Endothelial cell of umbilical vein (primary cell): ENCODE results near the gene RPL4. TPM values are rescaled to one million over a fixed set of nuclear protein-coding genes. Genes with fewer than 3 reads are reported as not detected.

Experiments
- BruUV-seq: library from RNA; stranded (reverse); fragments of 400-500 nt; replicated peaks from 2 replicates; lab custom pipeline; 2021; lab: Mats Ljungman, UMichigan
- CTCF ChIA-PET: fragments of 300-600, 350-600 bp; sonication (Branson Sonifier 250); formaldehyde crosslinking; loops from one replicate; lab custom pipeline; 2021; ENCODE audit warnings: antibody characterized with exemption, inconsistent platforms; lab: Charles Lee
- POLR2A ChIA-PET: fragments of 300-600, 350-600 bp; sonication (Branson Sonifier 250); formaldehyde crosslinking; loops from one replicate; lab custom pipeline; 2021; ENCODE audit warnings: antibody characterized with exemption, inconsistent platforms; lab: Charles Lee
- DNase-seq: peaks from one replicate; pipeline ENCODE4 v3.0.0-alpha.2; 2011; ENCODE audit warnings: low read depth, low spot score
- FAIRE-seq: peaks from 2 replicates; lab custom pipeline; 2011; peaks lifted over from hg19 to GRCh38; lab: Jason Lieb, UNC
- H2AFZ ChIP-seq: 2 replicates; pipeline ENCODE4 v1.6.0; 2012; ENCODE audit warnings: low read depth, low read length, control low read depth, inconsistent platforms
- H3K27ac ChIP-seq: 2 replicates; pipeline ENCODE4 v1.5.1; 2011; ENCODE audit warnings: low read depth, mild to moderate bottlenecking, control low read depth, low read length, moderate library complexity; ENCODE audit not compliant: insufficient read depth
- H3K27me3 ChIP-seq, 2 experiments: 2 replicates each; pipeline versions ENCODE4 v1.6.0 to v1.6.1; 2011; ENCODE audit warnings: low read length in 2 of 2, mixed read lengths in 1 of 2; ENCODE audit not compliant: control insufficient read depth in 2 of 2, insufficient read depth in 2 of 2
- H3K36me3 ChIP-seq, 2 experiments: 2 replicates in 1 of 2; 3 replicates in 1 of 2; pipeline ENCODE4 v1.5.1; 2011; ENCODE audit warnings: low read length in 2 of 2, mild to moderate bottlenecking in 1 of 2, moderate library complexity in 1 of 2; ENCODE audit not compliant: control insufficient read depth in 2 of 2, insufficient read depth in 2 of 2; ENCODE audit errors: extremely low read depth in 1 of 2
- H3K4me1 ChIP-seq: 3 replicates; pipeline ENCODE4 v1.5.1; 2011; ENCODE audit warnings: mild to moderate bottlenecking, low read length; ENCODE audit not compliant: control insufficient read depth, insufficient read depth; ENCODE audit errors: extremely low read depth
- H3K4me2 ChIP-seq: 2 replicates; pipeline ENCODE4 v1.6.1; 2011; ENCODE audit warnings: low read length, control low read depth, mixed read lengths; ENCODE audit not compliant: insufficient read depth
- H3K4me3 ChIP-seq, 3 experiments: fragments of 200-600 bp in 1 of 3; sonication (generic), shearing (Covaris generic) in 1 of 3; replicated peaks in 1 of 3; 2 replicates each; pipeline ENCODE4 v1.5.1; 2011 to 2016; ENCODE audit warnings: control low read depth in 3 of 3, low read length in 3 of 3, mild to moderate bottlenecking in 2 of 3, inconsistent platforms in 1 of 3, low read depth in 1 of 3, moderate library complexity in 1 of 3; ENCODE audit not compliant: insufficient read depth in 1 of 3
- H3K79me2 ChIP-seq: 2 replicates; pipeline ENCODE4 v1.6.0; 2012; ENCODE audit warnings: low read length, inconsistent platforms; ENCODE audit not compliant: control insufficient read depth, insufficient read depth
- H3K9ac ChIP-seq: replicated peaks from 2 replicates; pipeline ENCODE3; 2011; ENCODE audit warnings: low read length, control low read depth; ENCODE audit not compliant: insufficient read depth; ENCODE audit errors: extremely low read depth
- H3K9me1 ChIP-seq: replicated peaks from 3 replicates; pipeline ENCODE4 v1.6.0; 2011; ENCODE audit warnings: mild to moderate bottlenecking, low read length; ENCODE audit not compliant: control insufficient read depth, insufficient read depth; ENCODE audit errors: extremely low read depth
- H3K9me3 ChIP-seq: replicated peaks from 2 replicates; pipeline ENCODE4 v1.5.1; 2012; ENCODE audit warnings: low read length, inconsistent platforms; ENCODE audit not compliant: control insufficient read depth, insufficient read depth
- H4K20me1 ChIP-seq: replicated peaks from 2 replicates; pipeline ENCODE3; 2011; ENCODE audit warnings: mild to moderate bottlenecking, low read length; ENCODE audit not compliant: control insufficient read depth, insufficient read depth; ENCODE audit errors: extremely low read depth
- EZH2 ChIP-seq: IDR thresholded peaks from 2 replicates; pipeline ENCODE4 v1.6.1; 2012; ENCODE audit warnings: borderline replicate concordance, low read depth, mild to moderate bottlenecking, moderate library complexity, low read length, inconsistent platforms; ENCODE audit not compliant: severe bottlenecking
- FOS ChIP-seq: IDR thresholded peaks from 2 replicates; pipeline ENCODE4 v1.6.1; 2011; ENCODE audit warnings: mild to moderate bottlenecking, low read length, moderate library complexity, borderline replicate concordance; ENCODE audit not compliant: insufficient read depth
- GATA2 ChIP-seq: IDR thresholded peaks from 2 replicates; pipeline ENCODE4 v1.7.0; 2011; ENCODE audit warnings: low read depth, mild to moderate bottlenecking, moderate library complexity, mixed read lengths, low read length; ENCODE audit not compliant: insufficient read length, insufficient read depth
- JUN ChIP-seq: IDR thresholded peaks from 2 replicates; pipeline ENCODE4 v1.6.1; 2011; ENCODE audit warnings: borderline replicate concordance, low read depth; ENCODE audit not compliant: insufficient read length, insufficient read depth
- MAX ChIP-seq: IDR thresholded peaks from 2 replicates; pipeline ENCODE4 v1.6.1; 2011; ENCODE audit not compliant: insufficient read depth, insufficient read length
- MYC ChIP-seq: IDR thresholded peaks from one replicate; pipeline ENCODE4 v1.6.1; 2011; ENCODE audit warnings: mild to moderate bottlenecking, low read depth, low read length
- POLR2A ChIP-seq: IDR thresholded peaks from 2 replicates; pipeline ENCODE4 v1.6.1; 2012; ENCODE audit warnings: low read depth, mild to moderate bottlenecking, control low read depth, low read length
- POLR2AphosphoS5 ChIP-seq: IDR thresholded peaks from 2 replicates; pipeline ENCODE4 v1.6.1; 2012; ENCODE audit warnings: low read depth, mild to moderate bottlenecking, control low read depth, low read length, moderate library complexity; ENCODE audit not compliant: insufficient read depth
- dilution Hi-C: fragments of 300-500 bp; cut with MboI; formaldehyde crosslinking; loops from one replicate; pipeline ENCODE4 v1.15.0; 2019; ENCODE audit warnings: low sequenced_read_pairs; ENCODE audit not compliant: extremely low pct_ligation_motif_present
- intact Hi-C: fragments of 100-400 bp; cut with micrococcal nuclease; formaldehyde crosslinking; loops from one replicate; pipeline ENCODE4 v1.10.0; 2022
- polyA plus RNA-seq, 4 experiments: library from polyadenylated mRNA; depleted of rRNA in 3 of 4; stranded (reverse) in 3 of 4; unstranded in 1 of 4; fragments of >200 nt; gene quantifications; 2 replicates each; pipeline versions ENCODE4 v1.2.1 to v1.2.3, GENCODE V29; 2011 to 2012; ENCODE audit warnings: missing spikeins in 1 of 4
- total RNA-seq: library from RNA; stranded (reverse); gene quantifications from 2 replicates; pipeline ENCODE4 v1.2.3, GENCODE V29; 2021
- TF ChIP-seq, protein P1 (sequence below), 2 donors: IDR thresholded peaks; 1 replicate in 1 of 2; 2 replicates in 1 of 2; pipeline ENCODE4 v1.5.1; 2011; ENCODE audit warnings: low read length in 2 of 2, mild to moderate bottlenecking in 2 of 2, moderate library complexity in 2 of 2, control low read depth in 1 of 2, inconsistent platforms in 1 of 2, low read depth in 1 of 2; ENCODE audit not compliant: insufficient read depth in 1 of 2; ENCODE audit errors: extremely low read depth in 1 of 2

RPL4 gene
- total and polyA plus RNA-seq, 2 donors (not counting 3 experiments of a cell fraction or from before 2014, with no cell fraction given) = 2,598 to 3,530 TPM

- intact Hi-C loops (no loop called here), dilution Hi-C loops (no loop called here)
- Histone ChIP-seq H3K9ac (no peak overlapping the region), H3K79me2 (no peaks in the 10 kb centered on the region), H2AFZ (no peak overlapping the region), H4K20me1 (no peaks in the 10 kb centered on the region), H3K27me3 (no peaks in the 10 kb centered on the region), H3K4me3 (no peak overlapping the region), H3K4me2 (no peak overlapping the region), H3K9me1 (no peaks in the 10 kb centered on the region), H3K36me3 (peaks cover 5 to 26% of the 10 kb centered on the region in 2 experiments), H3K9me3 (no peaks in the 10 kb centered on the region), H3K4me1 (no peaks in the 10 kb centered on the region), H3K27ac (no peak overlapping the region)
- DNase-seq (no peak), FAIRE-seq (no peak)
- BruUV-seq = no TSS peak
- CTCF ChIA-PET = interaction anchor here (1.4 kb wide), 1 partner anchor 13 kb away, joined by 5 read pairs; the partner anchor contains the start of gene SNAPC5
- POLR2A ChIA-PET = interaction anchor here (0.6 kb wide), 1 partner anchor 53 kb away, joined by 4 read pairs; no protein-coding TSS in a partner anchor
- TF ChIP-seq EZH2 (no peak), POLR2AphosphoS5 (no peak), MYC (no peak), GATA2 (no peak), JUN (no peak), POLR2A (no peak), MAX (no peak), FOS (no peak)
- TF ChIP-seq, protein P1, sequence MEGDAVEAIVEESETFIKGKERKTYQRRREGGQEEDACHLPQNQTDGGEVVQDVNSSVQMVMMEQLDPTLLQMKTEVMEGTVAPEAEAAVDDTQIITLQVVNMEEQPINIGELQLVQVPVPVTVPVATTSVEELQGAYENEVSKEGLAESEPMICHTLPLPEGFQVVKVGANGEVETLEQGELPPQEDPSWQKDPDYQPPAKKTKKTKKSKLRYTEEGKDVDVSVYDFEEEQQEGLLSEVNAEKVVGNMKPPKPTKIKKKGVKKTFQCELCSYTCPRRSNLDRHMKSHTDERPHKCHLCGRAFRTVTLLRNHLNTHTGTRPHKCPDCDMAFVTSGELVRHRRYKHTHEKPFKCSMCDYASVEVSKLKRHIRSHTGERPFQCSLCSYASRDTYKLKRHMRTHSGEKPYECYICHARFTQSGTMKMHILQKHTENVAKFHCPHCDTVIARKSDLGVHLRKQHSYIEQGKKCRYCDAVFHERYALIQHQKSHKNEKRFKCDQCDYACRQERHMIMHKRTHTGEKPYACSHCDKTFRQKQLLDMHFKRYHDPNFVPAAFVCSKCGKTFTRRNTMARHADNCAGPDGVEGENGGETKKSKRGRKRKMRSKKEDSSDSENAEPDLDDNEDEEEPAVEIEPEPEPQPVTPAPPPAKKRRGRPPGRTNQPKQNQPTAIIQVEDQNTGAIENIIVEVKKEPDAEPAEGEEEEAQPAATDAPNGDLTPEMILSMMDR (IDR thresholded peaks at IDR 0.05; ENCODE audit: extremely low read depth in 1 of 2, insufficient read depth in 1 of 2, low read depth in 1 of 2, low read length in 2 of 2) = no peak
Measured at GRCh38 chr15:66484539-66485112, 20.0 kb downstream of the RPL4 start.
